Mesenteric fat pad (tissue), 1 donor: Measurements from ENCODE around the gene CNTNAP5. TPM values are rescaled to one million over a fixed set of nuclear protein-coding genes. Genes with fewer than 3 reads are reported as not detected.

Experiments
- DNase-seq: peaks from one replicate; pipeline ENCODE4 v3.0.0-alpha.2; 2020; ENCODE audit warnings: low spot score
- total RNA-seq: library from RNA; stranded (reverse); fragmentation: NEBNext Ultra II Directional; extraction: Animal tissue kit (Norgen Biotek cat#: 25700); gene quantifications from one replicate; pipeline ENCODE4 v1.2.1, GENCODE V29; 2021
- donor health status: DM: yes; HTN: yes; CAD: no.

Gene CNTNAP5
- total RNA-seq, 1 donor from 2014 or later: not detected

DNA sequence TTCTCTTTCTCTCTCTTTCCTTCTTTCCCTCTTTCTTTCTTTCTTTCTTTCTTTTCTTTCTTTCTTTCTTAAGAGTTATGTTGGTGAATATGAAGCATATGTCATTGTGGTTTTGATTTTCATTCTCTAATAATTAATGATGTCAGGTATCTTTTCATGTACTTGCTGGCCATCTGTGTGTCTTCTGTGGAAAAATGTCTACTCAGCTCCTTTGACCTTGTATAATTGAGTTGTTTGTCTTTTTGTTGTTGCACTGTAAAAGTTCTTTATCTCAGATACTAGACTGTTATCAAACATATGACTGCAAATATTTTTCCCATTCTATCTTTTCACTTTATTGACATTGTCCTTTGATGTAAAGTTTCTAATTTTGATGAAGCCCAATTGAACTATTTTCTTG is 645.1 kb downstream of the CNTNAP5 start:
- DNase-seq: no peak

DNA sequence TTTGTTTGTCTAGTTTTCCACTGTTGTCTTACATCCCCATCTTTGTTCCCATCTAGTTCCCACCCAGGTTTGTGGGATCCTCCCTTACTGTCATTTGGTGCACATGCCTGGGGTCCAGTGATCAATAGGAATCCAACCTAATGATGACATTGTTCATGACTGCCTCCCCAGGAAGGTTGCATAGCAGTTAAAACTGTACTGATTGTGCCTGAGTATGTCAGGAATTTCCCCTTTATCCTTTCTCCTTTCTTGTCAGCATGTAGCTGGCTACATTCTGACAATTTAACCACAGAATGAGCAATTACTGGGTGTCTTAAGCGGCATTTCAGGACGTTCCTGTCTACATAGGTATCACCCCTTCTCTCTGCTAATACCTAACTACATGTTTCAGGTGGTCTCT is 653.0 kb downstream of the CNTNAP5 start:
- DNase-seq: no peak

DNA sequence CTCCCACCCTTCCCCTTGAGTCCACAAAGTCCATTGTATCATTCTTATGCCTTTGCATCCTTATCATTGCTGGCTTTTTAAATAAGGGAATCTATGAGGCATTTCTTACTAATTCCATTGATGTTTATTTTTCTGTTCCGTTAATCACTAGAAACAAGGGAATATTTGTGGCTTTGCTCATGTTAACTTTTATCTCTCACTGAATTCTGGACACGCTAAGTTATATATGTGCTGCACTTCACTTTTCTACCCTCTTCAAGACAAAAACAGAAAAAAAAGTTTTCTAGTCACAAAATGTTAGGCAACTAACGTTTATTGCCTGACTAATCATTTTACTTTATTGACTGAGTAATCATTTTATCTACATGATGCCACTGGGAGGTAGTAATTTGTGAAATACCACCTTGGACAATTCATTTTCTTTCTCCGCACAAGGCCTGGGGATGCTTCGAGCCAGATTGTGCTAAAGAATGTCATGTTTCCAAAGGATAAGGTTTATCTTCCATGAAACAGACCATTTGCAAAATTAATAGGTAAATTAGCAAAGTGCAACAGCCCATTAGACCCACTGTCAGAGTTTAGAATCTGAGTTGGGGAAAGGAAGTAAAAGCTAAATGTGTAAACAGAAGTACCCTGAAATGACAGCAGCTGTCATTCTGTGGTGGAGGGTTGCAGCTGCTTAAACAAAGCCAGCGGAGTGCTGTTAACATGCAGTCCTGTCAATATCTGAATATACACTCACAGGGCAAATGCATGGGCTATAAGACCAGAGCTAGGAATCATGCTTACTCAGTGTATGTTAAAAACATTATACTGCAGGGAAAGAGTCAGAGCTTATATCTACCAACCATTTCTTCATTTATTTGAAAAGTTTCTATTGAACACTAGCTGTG is 658.7 kb downstream of the CNTNAP5 start:
- DNase-seq: no peak

DNA sequence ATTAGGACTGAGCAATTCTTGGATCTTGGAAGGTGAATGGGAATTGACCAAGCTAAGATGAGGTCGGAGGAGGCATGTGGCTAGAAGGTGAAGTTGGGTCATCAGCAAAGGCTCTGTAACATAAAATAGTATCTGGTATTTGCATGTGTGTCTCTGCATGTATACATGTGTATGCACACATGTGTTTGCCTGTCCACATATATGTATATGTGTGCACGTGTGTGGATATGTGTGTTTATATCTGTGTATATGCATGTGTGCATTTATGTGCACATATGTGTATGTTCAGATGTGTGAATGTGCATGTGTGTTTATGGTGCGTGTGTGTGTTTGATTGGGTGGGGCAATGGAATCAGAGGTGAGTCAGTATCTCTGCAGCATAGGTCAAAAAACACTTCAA is 664.3 kb downstream of the CNTNAP5 start:
- DNase-seq: no peak

DNA sequence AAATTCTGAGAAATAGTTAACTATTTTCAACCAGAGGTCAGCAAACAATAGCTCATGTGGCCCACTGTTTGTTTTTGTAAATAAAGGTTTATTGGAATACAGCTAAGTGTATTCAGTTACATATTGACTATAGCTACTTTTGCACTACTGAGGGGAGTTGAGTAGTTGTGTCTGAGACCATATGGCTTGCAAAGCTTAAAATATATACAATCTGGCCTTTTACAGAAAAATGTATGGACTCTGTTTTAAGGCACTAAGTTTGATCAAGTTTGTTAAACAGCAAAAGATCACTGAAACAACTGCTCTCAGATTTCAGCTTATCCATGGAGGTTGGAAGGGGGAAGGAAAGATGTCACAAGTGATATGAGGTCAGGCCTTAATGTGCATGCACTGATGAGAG is 667.1 kb downstream of the CNTNAP5 start:
- no peak for DNase-seq

DNA sequence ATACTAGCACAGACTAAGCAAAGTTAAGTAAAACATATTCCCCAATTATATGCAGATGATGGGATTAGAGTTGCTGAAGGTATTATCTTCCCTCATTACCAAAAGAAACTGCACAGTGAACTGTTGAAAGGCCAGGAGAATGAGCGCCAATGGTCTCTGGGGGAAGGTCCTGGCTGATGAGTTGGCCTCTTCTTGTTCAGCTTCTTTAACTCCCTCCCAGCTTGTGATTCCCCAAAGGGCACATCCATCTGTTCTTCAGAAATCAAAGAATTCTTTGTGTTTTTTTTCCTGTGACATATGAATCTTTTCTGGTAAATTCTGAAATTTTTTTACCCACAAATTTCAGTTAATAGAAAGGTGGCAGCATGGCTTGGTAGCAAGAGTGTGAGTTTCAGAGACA is 667.6 kb downstream of the CNTNAP5 start:
- no peak for DNase-seq

DNA sequence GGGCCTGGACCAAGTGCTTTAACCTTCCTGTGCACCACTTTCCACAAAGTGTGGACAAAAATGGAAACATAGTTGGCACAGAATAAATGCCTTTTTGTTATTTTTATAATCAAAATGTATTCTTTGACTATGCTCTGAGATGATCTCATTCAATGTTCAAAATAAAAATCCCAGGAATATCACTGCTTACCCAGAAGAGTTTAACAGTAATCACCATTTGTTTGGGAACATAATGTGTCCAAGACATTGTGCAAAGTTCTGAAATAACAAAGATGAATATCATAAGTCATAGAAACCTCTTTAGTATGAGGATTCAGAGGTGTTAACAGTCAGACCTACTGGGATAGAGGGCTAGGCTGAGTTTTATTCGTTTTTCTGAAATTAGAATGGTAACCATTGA is 668.1 kb downstream of the CNTNAP5 start:
- DNase-seq: no peak

DNA sequence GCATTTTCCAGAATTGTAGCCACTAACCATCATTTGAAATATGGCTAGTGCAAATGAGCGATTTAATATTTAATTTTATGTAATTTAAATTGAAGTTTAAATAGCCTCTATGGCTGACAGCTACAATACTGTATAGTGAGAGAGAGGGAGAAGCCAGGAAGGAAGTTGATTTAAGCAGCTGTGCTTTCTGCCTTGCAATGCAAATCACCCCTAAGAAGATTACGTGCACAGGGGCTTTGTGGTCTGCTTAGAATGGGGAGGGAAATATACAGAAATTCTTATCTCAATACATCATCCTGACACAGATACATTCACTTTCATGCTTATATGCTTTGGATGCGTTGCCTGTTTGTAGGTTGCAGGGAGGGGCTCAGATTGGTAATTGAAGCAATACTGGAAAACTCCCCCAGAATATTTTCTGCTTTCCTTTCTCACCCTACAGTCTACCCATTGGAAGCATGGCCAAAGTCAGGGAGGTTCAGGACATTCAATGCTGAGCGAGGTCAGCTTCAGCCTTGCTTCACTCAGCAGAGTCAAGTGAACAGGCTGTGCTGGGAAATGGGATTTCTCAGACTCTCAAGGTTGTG is 674.0 kb downstream of the CNTNAP5 start:
- no peak for DNase-seq

DNA sequence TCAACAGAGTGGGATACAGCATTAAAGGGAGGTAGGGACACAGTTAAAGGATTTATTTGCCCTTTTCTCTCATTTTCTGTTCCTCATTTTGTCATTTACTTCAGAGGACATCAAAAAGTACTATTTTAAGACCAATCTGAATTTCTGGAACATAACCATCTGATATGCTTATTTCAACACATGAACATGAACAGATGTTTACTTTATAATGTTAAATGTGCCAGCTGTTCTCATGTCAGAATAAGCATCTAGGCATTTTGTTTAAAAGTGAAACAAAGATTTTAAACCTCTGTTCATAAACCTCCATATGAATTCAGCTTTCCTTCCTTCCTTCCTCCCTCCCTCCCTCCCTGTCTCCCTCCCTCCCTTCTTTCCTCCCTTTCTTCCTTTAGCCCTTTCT is 677.7 kb downstream of the CNTNAP5 start:
- no peak for DNase-seq

DNA sequence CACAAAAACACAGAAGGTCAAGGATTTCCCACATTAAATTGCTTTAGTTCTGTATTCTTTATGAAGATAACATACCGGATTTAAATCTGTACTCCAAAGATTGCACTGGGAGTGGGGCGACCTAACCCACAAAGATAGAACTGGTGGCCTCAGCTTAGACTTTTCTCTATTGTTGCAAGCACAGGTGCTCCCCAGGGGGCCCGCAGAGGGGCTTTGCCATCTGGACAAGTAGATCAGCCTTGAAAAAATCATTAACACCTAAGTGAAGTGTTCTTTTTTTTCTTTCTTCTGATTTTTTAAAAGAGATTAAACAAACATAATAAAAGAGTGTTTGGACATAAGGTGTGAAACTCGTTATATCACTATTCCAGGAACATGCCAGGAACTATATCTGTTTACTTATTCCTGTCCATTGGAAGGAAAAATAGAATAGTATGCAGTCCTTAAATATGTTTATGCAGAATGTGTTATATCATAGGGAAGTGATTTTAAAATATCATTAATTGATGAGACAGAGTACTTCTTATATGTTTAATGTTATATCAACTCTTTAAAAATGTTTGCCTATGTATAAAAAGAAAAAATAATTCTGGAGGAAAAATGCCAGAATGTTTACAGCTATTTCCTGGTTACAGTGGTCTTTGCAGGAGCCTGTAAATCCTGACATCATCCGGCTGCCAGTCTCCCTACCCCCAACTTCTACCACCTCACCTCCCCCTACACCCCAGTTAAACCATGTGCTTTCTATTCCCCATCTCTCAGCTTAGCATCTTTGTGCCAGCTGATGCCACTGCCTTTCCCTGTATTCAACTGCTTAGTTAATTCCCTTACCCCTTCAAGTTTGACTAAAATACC is 679.2 kb downstream of the CNTNAP5 start:
- no peak for DNase-seq

DNA sequence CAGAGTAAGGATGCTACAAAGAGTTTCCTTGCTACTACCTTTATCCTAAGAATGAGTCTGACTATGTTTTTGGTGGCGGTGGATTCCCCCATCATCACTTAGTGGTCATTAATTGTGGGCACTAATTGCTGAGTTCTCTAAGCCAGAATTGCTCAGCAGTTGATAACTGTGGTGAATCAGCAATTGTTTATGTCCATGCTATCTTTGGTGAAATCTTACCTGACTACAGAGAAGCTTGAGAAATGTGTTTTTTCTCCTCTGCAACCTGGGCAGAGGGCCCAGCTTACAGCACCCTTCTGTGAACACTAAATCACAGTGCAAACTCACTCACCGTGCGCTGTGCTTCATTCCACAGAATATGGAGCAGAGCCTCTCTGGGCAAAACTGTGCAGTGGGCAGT is 683.6 kb downstream of the CNTNAP5 start:
- DNase-seq: no peak

DNA sequence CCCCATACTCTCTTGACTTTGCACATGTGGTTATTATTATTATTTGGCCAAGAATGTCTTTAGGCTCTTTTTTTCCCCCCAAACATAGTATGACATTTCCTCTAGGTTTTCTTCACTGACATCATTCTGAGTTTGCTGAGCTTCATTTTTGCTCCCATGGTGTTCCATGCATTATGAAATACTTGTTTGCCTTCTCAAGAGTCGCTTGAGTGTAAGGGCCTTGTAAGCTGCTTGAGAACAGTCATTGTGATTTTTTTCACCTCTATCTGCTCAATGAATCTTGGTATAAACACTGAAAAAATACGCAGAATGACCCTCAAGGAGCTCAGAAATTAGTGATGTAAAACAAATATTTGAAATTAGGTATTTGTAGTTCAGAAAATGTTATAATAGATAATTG is 688.9 kb downstream of the CNTNAP5 start:
- DNase-seq: no peak

DNA sequence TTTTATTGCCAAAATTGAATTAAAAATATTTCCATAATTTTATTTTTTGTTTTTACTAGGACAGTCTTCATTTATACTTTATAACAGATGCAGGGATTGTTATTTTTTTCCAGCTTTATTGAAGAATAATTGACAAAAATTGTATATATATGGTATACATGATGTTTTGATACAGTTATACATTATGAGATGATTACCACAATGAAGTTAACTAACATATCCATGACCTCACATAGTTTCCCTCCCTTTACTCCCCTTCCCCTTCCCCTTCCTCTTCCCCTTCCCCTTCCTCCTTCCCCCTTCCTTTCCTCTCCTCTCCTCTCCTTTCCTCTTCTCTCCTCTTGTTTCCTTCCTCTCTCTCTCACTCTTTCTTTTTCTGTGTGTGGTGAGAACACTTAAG is 700.1 kb downstream of the CNTNAP5 start:
- no peak for DNase-seq

DNA sequence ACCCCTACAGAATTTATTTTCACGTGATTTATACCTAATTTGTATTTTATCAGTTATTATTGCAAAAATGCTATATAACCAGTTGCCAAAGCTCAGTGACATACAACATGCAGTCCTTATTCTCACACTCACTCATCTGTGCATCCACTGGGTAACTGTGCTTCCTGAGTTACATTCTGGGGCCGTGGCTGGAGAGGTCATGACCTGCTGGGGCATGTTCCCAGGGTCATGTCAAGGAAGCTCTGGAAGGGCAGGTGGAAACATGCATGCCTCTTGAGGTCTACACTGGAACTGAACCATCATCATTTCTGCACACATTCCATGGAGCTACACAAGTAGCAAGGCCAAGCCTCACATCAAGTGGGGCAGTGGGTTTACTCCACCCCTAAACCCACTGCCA is 715.5 kb downstream of the CNTNAP5 start:
- DNase-seq: no peak

DNA sequence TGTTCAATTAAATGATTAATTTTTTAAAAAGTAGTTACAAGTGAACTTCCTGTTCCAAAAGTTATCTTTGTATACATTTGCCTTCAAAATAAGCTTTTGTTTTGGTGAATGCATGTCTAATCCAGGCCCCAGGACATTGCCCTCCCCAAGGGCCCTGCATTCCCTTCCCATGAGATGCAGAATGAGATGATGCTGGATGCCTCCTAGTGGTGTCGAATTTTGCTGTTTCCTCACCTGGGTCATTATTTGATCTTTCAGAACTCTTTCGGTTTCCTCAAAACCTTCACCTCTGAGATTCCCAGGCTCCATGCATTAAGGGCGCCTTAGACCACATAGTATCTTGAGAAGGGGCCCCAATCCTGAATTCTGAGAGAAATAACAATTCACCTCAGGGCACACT is 728.8 kb downstream of the CNTNAP5 start:
- no peak for DNase-seq

DNA sequence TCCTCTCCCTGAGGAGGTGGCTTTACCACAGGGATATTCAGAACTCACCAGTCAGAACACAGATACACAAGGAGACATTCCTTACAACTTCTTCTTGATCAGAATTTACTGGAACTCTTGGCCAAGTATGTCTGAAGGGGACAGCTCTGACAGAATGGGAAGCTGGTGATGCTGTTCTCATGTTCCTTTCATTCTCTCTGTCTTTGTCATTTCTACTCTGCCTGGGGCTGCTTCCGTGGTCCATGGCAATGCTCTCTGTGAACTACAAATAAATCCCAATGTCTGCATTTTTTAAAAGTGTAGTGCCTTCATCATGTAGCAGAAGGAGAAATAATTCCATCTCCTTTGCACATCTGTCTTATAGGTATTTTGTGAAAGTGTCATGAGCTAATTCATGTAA is 730.3 kb downstream of the CNTNAP5 start:
- no peak for DNase-seq

DNA sequence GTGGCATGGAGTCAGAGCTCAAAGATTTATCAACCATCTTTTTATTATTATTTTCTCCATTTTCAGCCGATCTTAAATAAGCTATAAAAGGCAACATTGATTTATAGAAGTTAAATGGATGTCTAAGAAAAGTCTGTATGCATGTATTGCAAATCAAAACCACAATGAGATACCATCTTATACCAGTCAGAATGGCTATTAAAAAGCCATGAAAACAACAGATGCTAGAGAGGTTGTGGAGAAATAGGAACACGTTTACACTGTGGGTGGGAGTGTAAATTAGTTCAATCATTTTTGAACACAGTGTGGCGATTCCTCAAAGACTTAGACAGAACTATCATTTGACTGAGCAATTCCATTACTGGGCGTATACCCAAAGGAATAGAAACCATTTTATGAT is 731.0 kb downstream of the CNTNAP5 start:
- no peak for DNase-seq

DNA sequence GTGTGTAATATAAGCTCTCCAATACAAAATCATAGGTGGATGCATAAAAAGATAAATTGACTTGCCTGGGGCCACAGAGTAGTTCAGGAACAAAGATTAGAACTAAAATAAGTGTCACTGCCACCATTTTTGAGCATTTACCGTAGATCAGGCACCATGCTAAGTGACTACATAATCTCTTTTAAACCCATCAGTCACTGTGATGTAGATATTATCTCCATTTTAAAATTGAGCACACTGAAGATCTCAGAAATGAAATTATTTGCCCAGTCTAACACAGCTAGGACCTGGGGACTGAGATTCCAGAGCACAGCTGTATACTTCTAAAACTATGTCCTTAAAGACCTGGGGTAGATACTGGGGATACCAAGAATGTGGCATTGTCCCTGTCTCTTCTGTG is 737.3 kb downstream of the CNTNAP5 start:
- no peak for DNase-seq

DNA sequence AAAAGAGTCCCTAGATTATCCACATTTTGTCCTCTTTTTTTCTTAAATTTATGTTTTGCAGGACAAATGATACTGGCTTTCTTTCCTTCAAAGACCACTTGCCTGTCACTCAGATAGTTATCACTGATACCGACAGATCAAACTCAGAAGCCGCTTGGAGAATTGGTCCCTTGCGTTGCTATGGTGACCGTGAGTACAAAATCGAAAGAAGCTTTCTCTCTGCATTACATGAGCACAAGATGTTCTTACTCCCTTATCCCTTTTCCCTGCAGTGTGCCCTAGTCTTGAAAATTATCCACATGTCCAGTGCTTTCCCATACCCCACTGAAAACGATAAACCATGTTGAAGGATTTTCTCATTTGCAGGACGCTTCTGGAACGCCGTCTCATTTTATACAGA is 738.5 kb downstream of the CNTNAP5 start:
- no peak for DNase-seq

DNA sequence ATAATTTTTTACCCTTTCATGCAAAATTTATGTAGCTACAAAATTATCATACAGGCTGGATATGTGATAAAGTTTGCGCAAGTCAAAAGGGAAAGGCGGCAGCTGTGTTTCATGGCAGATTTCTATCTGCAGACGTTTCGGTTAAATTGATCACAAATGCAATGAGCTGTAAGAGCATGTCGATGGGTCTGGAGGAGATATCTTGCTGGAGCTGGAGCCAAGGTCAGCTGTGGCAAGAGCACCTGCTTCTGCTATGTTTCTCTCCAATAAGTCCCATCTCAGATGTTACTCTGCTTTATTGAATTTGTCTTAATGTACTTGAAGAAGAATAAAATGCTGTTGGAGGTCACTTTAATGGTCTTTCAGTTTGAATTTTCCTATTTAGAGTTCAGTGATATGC is 749.7 kb downstream of the CNTNAP5 start:
- DNase-seq: no peak

DNA sequence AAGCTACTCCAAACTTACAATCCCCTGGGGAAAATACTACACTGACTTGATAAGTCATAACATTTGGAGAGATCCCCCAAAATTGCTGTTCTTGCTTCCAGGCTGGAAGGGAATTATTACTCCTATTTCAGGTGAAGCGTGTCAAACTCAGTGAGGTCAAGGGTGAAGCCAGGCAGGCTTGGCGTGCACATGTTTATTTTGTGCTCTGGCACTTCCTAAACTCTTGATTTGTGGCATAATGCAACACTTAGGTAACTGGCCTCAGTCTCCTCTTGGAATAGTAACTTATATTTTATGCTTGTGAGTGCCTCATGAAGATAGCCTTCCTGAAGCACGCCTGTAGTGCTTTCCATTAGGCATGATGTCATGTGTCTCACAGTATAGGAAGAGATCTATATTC is 751.2 kb downstream of the CNTNAP5 start:
- no peak for DNase-seq

DNA sequence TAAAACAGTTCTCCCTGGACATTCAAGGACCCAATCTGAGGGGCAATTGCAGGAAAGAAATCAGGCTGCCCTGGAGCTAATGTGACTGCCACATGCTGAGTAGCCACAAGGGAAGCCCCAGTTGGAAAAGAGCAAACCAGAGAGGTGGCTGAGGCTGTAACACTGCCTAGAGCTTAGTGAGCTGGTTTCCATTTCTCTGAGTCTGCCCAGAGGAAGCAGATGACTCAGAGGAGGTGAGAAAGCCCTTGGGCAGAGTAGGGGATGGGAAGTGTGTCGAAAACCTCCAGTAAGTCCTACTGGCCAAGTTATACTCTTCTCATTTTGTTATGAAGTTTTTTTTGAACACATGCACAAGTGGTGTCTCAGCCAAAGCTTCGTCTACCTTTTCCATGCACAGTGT is 753.0 kb downstream of the CNTNAP5 start:
- DNase-seq: no peak
